ENCODE data around the gene RBPJ.

DNA sequence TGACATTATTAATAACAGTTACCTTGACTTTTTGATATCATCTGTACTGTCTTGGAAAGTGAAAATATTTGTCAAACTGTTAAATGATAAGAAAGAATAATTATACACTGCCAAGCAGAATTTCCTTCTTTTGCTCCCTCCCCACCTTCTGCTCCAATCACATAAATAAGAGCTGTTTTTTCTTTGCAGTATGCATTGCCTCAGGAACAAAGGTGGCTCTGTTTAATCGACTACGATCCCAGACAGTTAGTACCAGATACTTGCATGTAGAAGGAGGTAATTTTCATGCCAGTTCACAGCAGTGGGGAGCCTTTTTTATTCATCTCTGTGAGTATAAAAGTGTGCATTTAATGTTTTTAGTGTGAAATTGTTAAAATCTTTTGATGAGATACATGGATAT is 103.3 kb downstream of the RBPJ start:
- TF ChIP-seq, protein P1, sequence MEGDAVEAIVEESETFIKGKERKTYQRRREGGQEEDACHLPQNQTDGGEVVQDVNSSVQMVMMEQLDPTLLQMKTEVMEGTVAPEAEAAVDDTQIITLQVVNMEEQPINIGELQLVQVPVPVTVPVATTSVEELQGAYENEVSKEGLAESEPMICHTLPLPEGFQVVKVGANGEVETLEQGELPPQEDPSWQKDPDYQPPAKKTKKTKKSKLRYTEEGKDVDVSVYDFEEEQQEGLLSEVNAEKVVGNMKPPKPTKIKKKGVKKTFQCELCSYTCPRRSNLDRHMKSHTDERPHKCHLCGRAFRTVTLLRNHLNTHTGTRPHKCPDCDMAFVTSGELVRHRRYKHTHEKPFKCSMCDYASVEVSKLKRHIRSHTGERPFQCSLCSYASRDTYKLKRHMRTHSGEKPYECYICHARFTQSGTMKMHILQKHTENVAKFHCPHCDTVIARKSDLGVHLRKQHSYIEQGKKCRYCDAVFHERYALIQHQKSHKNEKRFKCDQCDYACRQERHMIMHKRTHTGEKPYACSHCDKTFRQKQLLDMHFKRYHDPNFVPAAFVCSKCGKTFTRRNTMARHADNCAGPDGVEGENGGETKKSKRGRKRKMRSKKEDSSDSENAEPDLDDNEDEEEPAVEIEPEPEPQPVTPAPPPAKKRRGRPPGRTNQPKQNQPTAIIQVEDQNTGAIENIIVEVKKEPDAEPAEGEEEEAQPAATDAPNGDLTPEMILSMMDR (conservative IDR thresholded peaks at IDR 0.05 in 1 of 2, IDR thresholded peaks at IDR 0.05 in 1 of 2; ENCODE audit: low read depth in 1 of 2, low read length in 2 of 2) = no peak
- no peak for TF ChIP-seq EZH2 (IDR thresholded peaks at IDR 0.05; ENCODE audit: low read length, missing control alignments)
